ENCODE data around the gene MPDU1.

MPDU1 gene

GRCh38 chr17:7557147-7557764, 26.4 kb upstream of the MPDU1 start:
- no peak for TF ChIP-seq CREB1 (IDR thresholded peaks at IDR 0.05; ENCODE audit: low read depth)
- TF ChIP-seq NFIC (IDR thresholded peaks at IDR 0.05), result no peak
- TF ChIP-seq CEBPB (IDR thresholded peaks at IDR 0.05), result no peak
- TF ChIP-seq RAD21 (IDR thresholded peaks at IDR 0.05; ENCODE audit: low read depth), result no peak
- TF ChIP-seq EGR1 (IDR thresholded peaks at IDR 0.05), result no peak
- TF ChIP-seq REST (IDR thresholded peaks at IDR 0.05; ENCODE audit: low read depth), result no peak
- TF ChIP-seq TEAD4 (IDR thresholded peaks at IDR 0.05), result no peak
- TF ChIP-seq TCF12 (IDR thresholded peaks at IDR 0.05; ENCODE audit: low read depth), result no peak
- no peak for TF ChIP-seq MAX (IDR thresholded peaks at IDR 0.05)
- TF ChIP-seq USF1 (IDR thresholded peaks at IDR 0.05), result no peak
- no peak for TF ChIP-seq ZBTB7A (IDR thresholded peaks at IDR 0.05; ENCODE audit: low read depth)

GRCh38 chr17:7557775-7558543, 25.7 kb upstream of the MPDU1 start:
- TF ChIP-seq TAF1 (IDR thresholded peaks at IDR 0.05; ENCODE audit: low read depth) (peak; percentile 56), CEBPB (IDR thresholded peaks at IDR 0.05) (peak; percentile 28; the same call in 1 of the 2 replicates), NFIC (IDR thresholded peaks at IDR 0.05) (no peak), MAX (IDR thresholded peaks at IDR 0.05) (peak; percentile 63; the same call in 1 of the 2 replicates), REST (IDR thresholded peaks at IDR 0.05; ENCODE audit: low read depth) (no peak), ZBTB7A (IDR thresholded peaks at IDR 0.05; ENCODE audit: low read depth) (peak; percentile 93), CREB1 (IDR thresholded peaks at IDR 0.05; ENCODE audit: low read depth) (no peak), YY1 (IDR thresholded peaks at IDR 0.05; ENCODE audit: low read depth) (0 out of 2 replicates have a peak, but pooled peaks have one; percentile 29), EGR1 (IDR thresholded peaks at IDR 0.05) (no peak), RAD21 (IDR thresholded peaks at IDR 0.05; ENCODE audit: low read depth) (no peak), TEAD4 (IDR thresholded peaks at IDR 0.05) (0 out of 2 replicates have a peak, but pooled peaks have one; percentile 15), USF1 (IDR thresholded peaks at IDR 0.05) (peak; percentile 49; the same call in 1 of the 2 replicates), FOXM1 (IDR thresholded peaks at IDR 0.05; ENCODE audit: borderline replicate concordance, low read depth) (no peak), TCF12 (IDR thresholded peaks at IDR 0.05; ENCODE audit: low read depth) (0 out of 2 replicates have a peak, but pooled peaks have one; percentile 6), EP300 (IDR thresholded peaks at IDR 0.05; ENCODE audit: borderline replicate concordance) (no peak)

- TF ChIP-seq ZBTB7A (IDR thresholded peaks at IDR 0.05; ENCODE audit: low read depth) (peak; percentile 92; the same call in 1 of the 2 replicates), TCF12 (IDR thresholded peaks at IDR 0.05; ENCODE audit: low read depth) (0 out of 2 replicates have a peak, but pooled peaks have one; percentile 6), USF1 (IDR thresholded peaks at IDR 0.05) (no peak), NFIC (IDR thresholded peaks at IDR 0.05) (peak; percentile 87)
These were observed 24.9 kb upstream of the MPDU1 start, which contains the start of gene TNFSF13 for GRCh38 chr17:7558544-7559319. TNFSF13 (plus strand) TSS chr17:7558750; CDS start chr17:7559040, 290 bp downstream.

GRCh38 chr17:7559320-7560171, 24.1 kb upstream of the MPDU1 start:
- peak; percentile 29; the same call in 1 of the 2 replicates for TF ChIP-seq NFIC (IDR thresholded peaks at IDR 0.05)
- TF ChIP-seq FOXM1 (IDR thresholded peaks at IDR 0.05; ENCODE audit: borderline replicate concordance, low read depth), result no peak
